GOT3 (cell line): ENCODE data around the gene PRDX5.

Source experiments
- DNase-seq: peaks from one replicate; lab custom pipeline; 2025; ENCODE audit warnings: mixed read lengths; lab: John Stamatoyannopoulos, UW

PRDX5 gene

DNA sequence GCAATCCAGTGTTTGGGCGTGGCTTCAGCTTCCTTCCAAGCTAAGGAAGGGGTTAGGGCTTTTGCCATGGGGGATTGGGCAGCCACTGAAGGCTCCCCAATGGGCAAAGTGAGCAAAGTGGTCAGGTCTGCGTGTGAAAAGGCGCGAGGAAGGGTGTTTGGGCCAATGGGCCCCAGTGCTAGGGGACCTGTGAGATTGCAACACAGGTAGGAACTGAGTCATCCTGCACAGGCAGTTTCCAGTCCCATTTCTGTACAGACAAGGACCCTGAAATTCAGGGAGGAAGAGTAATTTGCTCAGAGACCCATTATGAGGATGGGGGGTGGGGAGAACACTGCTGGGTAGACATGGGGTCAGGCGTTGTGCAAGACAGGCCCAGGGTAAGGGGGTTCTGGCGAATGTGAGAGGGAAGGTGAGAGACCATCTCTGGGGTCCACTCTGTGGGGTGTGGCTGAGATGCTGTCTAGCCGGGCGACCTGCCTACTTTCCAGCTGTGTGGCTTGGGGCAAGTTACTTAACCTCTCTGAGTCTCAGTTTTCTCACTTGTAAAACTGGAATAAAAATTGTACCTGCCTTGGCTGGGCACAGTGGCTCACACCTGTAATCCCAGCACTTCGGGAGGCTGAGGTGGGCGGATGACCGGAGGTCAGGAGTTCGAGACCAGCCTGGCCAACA is 29.4 kb downstream of the PRDX5 start:
- DNase-seq: no peak

DNA sequence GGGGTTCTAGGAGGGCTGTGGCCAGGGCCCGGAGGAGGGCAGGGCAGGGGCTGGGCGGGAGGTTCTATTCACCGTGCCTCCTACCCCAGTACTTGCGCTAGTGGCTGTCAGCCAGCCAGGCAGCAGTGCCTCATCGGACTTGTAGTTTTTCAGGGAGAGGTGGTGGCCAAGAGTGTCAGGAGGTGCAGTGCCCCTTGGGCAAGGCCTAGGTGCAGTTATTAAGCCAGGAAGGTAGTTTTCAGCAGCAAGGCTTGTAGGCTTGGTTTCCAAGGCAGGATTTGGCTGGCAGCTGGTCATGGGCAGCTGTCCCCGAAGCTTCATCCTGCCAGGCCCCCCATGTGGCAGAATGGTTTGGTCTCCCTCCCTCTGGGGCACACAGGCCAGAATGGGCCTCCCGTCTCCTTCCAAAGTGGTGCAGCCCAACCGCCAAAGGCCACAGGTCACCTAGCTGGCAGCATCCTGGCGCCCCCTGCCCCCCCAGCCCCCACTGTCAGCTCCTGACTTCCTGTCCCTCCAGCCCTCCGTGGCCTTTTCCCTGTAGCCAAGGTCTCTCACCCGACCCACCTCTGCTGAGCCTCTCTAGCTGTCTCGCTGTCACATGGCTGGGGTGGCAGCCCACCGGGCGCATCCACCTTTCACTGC is 30.6 kb downstream of the PRDX5 start:
- DNase-seq: no peak

DNA sequence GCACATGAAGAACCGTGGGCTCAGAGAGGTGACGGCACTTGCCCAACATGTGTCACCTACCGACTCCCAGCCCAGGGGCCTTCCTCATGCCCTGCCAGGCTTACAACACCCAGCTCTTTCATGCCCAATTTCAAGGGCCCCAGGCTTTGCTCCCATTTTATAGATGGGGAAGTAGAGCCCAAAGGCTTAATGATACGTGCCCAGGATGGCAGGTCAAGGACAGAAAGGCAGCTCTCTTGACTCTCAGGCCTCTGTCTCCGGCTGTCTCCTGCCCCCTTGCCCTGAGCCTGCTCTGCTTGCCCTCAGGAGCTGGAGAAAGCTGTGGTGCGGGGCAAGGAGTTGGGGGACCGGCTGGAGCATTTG is 31.1 kb downstream of the PRDX5 start:
- no peak for DNase-seq

DNA sequence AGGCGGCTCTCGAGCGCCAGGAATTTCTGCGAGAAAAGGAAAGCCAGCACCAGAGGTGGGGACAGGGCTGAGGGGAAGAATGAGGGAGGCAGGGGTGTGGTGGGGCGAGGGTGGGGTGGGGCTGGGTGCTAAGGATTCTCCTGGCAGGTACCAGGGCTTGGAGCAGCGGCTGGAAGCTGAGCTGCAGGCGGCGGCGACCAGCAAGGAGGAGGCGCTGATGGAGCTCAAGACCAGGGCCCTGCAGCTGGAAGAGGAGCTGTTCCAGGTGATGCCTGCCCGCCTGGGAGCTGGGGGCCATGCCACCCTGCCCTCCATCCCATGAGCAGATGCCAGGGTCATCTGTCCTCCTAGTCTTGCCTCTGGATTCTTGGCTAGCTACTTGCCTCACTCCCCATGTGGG is 31.5 kb downstream of the PRDX5 start:
- DNase-seq: no peak

DNA sequence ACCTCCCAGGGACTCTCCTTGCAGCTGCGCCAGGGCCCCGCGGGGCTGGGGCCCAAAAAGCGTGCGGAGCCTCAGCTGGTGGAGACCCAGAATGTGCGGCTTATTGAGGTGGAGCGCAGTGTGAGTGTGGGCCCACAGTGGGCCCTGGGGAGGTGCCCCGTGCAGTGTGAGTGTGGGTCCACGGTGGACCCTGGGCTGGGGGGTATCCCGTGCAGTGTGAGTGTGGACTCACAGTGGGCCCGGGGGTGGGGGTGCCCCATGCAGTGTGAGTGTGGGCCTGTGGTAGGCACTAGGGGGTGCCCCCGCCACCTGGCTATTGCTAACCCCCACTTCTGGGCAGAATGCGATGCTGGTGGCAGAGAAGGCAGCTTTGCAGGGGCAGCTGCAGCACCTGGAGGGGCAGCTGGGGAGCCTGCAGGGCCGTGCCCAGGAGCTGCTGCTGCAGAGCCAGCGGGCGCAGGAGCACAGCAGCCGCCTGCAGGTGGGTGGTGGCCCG is 33.3 kb downstream of the PRDX5 start:
- no peak for DNase-seq

DNA sequence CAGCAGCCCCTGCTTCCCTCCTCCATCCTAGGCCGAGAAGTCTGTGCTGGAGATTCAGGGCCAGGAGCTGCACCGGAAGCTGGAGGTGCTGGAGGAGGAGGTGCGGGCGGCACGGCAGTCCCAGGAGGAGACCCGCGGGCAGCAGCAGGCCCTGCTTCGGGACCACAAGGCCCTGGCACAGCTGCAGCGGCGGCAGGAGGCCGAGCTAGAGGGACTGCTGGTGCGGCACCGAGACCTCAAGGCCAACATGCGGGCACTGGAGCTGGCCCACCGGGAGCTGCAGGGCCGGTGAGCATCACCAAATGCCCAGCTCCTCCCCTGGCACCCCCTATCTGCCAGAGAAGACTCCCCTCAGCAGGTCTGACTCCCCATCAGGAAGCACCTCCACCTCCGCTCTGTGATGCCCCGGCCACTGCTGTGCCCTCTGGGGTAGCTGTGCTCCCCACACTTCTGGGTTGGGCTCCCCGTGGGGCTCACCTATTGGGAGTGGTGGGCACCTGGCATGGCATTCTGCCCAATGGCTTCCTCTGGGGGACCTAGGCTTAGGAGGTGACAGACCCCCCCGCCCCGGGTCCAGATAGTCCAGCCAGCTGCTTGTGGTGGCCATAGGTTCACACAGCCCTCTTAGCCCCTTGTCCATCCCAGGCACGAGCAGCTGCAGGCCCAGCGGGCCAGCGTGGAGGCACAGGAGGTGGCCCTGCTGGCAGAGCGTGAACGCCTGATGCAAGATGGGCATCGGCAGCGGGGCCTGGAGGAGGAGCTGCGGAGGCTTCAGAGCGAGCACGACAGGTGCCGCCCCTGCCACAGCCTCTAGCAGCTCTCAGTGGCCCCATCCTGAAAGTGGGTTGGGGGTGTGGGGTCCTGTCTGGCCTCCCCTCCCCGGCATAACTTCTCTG is 34.4 kb downstream of the PRDX5 start:
- DNase-seq: no peak

DNA sequence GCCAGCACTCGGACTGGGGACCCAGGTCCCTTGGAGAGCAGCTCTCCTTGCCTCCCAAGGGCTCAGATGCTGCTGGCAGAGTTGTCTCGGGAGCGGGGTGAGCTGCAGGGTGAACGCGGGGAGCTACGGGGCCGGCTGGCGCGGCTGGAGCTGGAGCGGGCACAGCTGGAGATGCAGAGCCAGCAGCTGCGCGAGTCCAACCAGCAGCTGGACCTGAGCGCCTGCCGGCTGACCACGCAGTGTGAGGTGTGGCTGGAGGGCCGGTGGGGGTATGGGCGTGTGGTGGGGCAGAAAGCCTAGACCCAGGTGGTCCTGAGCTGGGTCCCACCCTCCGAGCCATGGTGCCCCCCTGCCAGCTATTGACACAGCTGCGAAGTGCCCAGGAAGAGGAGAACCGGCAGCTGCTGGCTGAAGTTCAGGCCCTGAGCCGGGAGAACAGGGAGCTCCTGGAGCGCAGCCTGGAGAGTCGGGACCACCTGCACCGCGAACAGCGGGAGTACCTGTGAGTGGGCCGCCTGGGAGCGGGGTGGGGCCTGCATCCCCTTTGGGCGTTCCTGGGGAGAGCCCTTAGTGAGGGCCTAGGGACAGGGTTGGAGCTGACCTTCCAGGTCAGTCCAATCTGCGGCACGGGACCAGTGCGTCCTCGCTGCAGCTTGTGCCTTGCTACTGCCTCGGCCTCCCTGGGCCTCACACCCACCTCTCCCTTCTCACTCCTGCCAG is 35.2 kb downstream of the PRDX5 start:
- no peak for DNase-seq

DNA sequence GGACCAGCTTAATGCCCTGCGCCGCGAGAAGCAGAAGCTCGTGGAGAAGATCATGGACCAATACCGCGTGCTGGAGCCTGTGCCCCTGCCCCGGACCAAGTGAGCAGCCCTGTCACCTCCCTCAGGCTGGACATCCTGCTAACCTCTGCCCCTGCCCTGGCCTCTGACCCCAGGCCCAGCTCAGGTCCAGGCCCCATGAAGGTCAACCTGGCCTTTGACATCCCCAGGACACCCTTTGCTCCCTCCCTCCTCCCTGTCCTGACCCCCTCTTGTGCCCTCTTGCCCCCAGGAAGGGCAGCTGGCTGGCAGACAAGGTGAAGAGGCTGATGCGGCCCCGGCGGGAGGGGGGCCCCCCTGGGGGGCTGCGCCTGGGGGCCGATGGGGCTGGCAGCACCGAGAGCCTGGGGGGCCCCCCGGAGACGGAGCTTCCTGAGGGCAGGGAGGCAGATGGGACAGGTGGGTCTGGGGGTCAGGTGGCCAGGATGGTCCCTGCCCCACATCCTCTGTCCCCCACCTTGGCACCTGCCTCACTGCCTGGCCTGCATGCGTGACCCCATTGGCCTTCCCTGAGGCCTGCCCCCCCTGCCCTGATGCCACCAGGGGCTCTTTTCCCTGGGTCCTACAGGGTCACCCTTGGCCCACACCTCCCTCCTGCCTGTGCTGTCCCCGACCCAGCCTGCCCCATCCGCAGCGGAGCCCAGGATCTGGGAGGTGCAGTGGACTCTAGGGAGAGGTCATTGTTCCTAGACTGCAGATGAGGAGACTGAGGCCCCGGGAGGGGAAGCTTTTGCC is 36.0 kb downstream of the PRDX5 start:
- DNase-seq: no peak

DNA sequence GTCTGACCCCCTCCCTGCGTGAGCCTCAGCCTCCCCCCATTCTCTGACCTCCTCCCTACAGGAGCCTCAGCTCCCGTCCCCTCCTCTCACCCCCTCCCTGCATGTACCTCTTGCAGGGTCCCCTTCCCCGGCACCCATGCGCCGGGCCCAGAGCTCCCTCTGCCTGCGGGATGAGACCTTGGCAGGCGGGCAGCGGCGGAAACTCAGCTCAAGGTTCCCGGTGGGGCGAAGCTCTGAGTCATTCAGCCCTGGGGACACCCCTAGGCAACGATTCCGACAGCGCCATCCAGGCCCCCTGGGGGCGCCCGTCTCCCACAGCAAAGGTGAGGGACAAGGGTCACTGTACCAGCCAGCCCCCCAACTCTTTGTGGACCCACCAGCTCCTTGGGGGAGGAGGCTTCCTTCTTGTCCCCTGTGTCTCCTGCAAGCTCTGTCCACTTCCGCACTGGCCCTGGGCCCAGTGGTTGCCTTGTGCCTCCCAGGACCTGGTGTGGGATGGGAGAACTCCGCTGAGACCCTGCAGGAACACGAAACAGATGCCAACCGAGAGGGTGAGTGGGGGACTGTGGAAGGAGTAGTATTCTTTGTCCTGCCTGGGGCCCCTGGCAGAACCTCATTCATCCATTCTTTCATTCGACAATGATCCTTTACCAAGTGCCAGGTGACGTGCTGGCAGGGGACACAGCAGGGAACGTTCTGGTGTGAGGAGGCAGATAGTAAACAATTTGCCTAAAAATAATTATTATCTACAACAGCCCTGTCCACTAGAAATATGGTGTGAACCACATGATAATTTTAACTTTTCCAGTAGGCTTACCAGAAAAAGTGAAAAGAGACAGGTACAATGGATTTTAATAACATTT is 37.4 kb downstream of the PRDX5 start:
- peak; percentile 46 for DNase-seq

DNA sequence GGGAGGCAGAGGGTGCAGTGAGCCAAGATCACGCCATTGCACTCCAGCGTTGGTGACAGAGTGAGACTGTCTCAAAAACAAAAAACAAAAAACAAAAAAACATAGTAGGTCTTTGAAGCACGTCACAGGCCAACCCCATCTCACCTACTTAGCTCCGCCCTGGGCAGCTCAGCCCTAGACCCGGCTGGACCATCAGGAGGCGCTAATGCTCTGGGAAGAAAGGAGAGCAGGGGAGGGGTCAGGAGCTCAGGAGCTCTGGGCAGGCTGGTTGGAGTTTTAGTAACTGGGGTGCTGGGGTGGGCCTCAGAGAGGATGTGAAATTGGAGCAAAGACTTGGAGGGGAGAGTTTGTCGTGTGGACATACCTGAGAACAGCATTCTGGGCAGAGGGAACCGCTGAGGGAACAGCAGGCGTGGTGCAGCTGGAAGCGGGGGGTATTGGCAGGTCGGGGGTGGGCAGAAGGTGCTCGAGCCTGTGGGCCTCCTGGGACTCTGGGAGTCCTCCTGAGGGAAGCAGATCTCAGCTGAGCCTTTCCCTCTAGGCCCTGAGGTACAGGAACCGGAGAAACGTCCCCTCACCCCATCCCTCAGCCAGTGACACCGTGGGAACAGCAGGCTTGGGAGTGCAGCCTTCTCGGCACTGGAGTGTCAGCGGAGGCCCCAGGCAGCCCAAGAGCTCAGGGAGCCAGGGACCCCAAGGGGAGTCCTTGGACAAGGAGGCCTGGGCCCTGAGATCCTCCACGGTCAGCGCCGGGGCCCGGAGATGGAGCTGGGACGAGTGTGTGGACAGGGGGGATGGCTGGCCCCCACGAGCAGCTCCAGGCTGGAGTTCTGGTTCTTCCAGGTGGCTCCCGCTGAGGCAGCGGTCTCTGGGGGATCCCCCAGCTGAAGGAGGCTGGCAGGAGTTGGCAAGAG is 38.8 kb downstream of the PRDX5 start:
- no peak for DNase-seq

DNA sequence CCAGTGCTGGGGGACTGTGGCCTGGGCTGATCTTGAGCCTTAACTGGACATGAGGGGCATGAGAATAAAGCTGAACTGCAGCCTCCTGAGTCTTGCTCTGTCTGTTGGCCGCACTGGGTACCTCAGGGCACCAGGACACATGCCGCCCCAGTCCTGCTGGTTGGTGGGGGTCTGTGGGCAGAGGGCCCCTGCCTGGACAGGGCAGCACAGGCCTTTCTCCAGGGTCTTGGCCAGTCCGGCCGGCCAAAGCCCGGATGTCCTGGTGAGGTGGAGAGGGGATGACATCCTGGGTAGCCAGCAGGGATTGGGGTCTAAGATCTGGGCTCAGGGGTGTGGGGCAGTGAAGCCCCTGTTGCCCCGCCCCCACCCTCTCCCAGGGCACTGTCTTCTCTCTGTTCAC is 39.5 kb downstream of the PRDX5 start:
- no peak for DNase-seq

DNA sequence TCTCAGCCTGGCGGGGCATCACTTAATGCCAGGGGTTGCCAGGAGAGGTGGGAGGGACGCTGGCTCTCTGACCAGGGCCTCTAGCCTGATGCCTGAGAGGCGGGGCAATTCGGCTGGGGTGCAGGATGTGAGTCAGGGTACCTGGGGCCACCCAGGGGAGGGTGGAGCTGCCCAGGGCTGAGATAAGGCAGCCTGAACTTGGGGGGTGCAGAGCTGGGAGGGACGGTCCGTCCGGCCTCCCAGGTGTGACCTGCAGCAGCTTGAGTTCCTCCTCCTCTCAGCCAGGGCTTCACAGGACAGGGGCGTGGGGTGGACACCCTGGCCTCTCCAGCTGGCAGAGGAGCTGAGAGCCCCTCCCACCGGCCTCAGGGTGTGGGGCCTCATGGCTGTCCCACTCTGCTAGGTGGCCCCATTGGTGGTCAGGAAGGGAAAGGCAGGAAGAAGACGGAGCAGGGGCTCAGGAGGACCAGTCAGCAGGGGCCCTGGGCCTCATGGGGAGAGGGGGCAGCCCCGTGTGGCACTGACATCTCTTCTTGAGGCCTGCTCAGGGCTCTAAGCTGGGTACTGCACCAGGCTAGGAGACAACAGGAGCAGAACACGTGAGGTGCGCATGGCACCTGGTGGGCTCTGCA is 40.1 kb downstream of the PRDX5 start:
- DNase-seq: no peak

DNA sequence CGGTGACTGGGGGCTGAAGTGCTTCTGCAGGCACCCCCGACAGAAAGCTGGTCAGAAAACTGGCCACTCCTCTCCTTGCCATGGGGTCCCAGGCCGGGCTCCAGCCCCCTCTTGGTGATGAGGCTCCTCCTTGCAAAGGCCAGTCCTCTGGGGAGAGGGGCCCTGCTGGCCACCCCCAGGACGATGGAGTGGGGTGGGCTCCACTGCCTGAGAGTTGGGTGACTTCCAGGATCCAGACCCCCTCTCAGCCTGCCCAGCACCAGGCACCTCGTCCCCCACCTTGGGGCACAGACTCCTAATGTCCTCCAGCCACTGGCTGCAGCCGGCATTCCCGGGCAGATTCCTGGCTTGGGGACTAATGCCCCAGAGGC is 40.6 kb downstream of the PRDX5 start:
- DNase-seq: no peak

DNA sequence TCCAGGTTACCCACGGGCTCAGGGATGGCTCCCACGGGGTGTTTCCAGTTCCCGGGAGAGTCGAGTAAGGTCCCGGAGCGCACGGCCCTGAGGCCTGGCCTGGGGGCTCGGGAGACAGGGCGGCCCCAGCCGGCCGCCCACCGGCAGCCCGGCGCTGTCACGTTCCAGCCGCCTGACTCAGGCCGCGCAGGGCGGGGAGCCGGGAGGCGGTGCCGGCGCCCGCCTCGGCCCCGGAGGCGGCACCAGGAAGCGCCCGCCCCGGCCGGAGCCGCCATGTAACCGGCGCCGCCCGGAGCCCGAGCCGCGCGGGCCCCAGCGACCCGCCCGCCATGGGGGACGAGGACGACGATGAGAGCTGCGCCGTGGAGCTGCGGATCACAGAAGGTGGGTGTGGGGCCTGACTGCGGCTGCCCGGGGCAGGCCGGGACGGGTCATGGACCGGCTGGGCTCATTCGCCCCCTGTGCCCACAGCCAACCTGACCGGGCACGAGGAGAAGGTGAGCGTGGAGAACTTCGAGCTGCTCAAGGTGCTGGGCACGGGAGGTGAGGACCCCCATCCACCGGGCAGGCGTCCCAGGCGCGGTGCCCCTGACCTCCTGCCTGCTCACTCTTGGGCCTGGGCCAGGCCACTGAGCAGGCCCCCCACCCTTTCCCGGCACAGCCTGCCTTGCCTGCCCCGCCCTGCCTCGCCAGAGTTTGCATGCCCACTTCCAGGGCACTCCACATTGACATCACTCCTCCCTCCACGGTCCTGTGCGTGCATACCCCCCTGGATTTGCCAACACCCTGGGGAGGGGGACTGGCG is 41.2 kb downstream of the PRDX5 start, which contains the start of gene RPS6KA4:
Gene RPS6KA4 (plus strand): TSS at position 256 of the 805 bp plus-strand sequence. CDS start 74 bp downstream, at position 330.
- DNase-seq: no peak

DNA sequence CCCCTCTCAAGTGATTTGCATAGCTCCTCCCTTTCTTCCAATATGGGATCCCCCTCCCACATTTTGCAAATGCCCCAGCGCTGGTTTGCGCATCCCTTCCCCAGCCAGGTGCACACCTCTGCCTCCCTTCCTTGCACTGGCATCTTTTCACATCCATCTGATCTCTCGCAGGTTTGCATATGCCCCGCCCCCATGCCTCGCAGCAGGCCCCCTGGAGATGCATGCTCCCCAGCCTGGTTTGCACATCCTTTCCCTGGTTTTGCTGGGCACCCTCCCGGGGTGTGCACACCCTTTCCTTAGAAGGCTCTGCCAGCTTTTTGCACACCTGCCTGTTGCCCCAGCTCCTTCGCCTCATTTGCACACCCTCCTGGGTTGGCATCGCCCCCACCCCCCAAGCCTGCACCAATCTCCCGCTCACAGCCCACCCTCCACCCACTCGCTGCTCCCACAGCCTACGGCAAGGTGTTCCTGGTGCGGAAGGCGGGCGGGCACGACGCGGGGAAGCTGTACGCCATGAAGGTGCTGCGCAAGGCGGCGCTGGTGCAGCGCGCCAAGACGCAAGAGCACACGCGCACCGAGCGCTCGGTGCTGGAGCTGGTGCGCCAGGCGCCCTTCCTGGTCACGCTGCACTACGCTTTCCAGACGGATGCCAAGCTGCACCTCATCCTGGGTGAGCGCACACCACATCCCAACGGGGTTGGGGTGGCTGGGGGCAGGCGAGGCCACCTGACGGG is 42.0 kb downstream of the PRDX5 start:
- no peak for DNase-seq

DNA sequence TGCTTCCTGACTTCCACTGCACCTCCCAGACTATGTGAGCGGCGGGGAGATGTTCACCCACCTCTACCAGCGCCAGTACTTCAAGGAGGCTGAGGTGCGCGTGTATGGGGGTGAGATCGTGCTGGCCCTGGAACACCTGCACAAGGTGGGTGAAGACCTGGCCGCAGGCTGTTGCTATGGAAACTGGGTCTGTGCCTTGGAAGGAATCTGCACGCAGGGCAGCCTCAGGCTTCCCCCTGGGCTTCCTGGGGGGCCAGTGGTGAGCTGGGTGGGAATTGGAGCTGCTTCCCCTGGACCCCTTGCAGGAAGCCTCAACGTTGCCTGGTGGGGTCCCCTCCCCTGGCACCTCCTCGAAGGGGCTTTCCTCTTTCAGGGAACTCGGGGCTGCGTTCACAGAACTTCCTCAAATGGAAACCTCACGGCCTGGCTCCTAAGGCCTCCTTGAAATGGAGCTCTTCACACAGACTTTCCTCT is 42.6 kb downstream of the PRDX5 start:
- DNase-seq: no peak

DNA sequence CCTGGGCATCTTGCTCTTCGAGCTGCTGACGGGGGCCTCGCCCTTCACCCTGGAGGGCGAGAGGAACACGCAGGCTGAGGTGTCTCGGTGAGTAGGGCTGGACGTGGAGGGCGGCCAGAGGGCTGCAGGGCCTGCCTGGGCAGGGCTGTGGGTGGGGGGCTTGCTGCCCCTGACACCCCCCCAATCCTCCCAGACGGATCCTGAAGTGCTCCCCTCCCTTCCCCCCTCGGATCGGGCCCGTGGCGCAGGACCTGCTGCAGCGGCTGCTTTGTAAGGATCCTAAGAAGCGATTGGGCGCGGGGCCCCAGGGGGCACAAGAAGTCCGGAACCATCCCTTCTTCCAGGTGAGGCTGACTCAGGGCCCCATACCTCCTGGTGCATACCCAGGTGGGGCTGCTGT is 43.7 kb downstream of the PRDX5 start:
- DNase-seq: no peak
